MG63 (cell line): ENCODE measurements around the gene LRPAP1. TPM values are rescaled to one million over a fixed set of nuclear protein-coding genes. Genes with fewer than 3 reads are reported as not detected.

Source experiments
- DNase-seq: peaks from one replicate; pipeline ENCODE4 v3.0.0-alpha.2; 2020
- H3K27me3 ChIP-seq: fragments of 250-450 bp; sonication (Bioruptor Pico); 2 replicates; pipeline ENCODE4 v1.5.1; 2020; ENCODE audit warnings: mild to moderate bottlenecking, moderate library complexity
- H3K36me3 ChIP-seq: fragments of 250-450 bp; sonication (Bioruptor Pico); 2 replicates; pipeline ENCODE4 v1.5.1; 2020; ENCODE audit warnings: mild to moderate bottlenecking, moderate library complexity
- H3K4me3 ChIP-seq: fragments of 250-450 bp; sonication (Bioruptor Pico); 2 replicates; pipeline ENCODE4 v1.5.1; 2020; ENCODE audit warnings: mild to moderate bottlenecking, moderate library complexity
- H3K9me3 ChIP-seq: fragments of 250-450 bp; sonication (Bioruptor Pico); 2 replicates; pipeline ENCODE4 v1.5.1; 2020; ENCODE audit warnings: mild to moderate bottlenecking, moderate library complexity
- total RNA-seq: library from RNA; depleted of rRNA; stranded (reverse); fragments of >200 nt; shearing (Covaris generic); gene quantifications from 2 replicates; pipeline ENCODE4 v1.2.3, GENCODE V29; 2014; ENCODE audit warnings: low replicate concordance

The LRPAP1 gene
- total RNA-seq, 1 experiment from 2014 or later, result 181 TPM

- Histone ChIP-seq H3K36me3 (no peaks in the 10 kb centered on the region), H3K27me3 (no peaks in the 10 kb centered on the region), H3K4me3 (no peak overlapping the region), H3K9me3 (no peaks in the 10 kb centered on the region)
- DNase-seq, result no peak
Observed at GRCh38 chr4:3501126-3501824, 30.9 kb downstream of the LRPAP1 start.

- no peaks in the 10 kb centered on the region for H3K27me3 ChIP-seq
- no peak overlapping the region for H3K4me3 ChIP-seq
- no peak for DNase-seq
- H3K36me3 ChIP-seq, result no peaks in the 10 kb centered on the region
- H3K9me3 ChIP-seq, result no peaks in the 10 kb centered on the region
Observed at GRCh38 chr4:3500634-3501101, 31.6 kb downstream of the LRPAP1 start.

- Histone ChIP-seq H3K4me3 (no peak overlapping the region), H3K9me3 (no peaks in the 10 kb centered on the region), H3K27me3 (no peaks in the 10 kb centered on the region), H3K36me3 (no peaks in the 10 kb centered on the region)
- DNase-seq, result no peak
Observed at GRCh38 chr4:3500111-3500510, 32.1 kb downstream of the LRPAP1 start.

GRCh38 chr4:3499710-3500109 lies 32.5 kb downstream of the LRPAP1 start:
- no peaks in the 10 kb centered on the region for H3K36me3 ChIP-seq
- H3K4me3 ChIP-seq, result no peak overlapping the region
- no peaks in the 10 kb centered on the region for H3K27me3 ChIP-seq
- H3K9me3 ChIP-seq, result no peaks in the 10 kb centered on the region
- DNase-seq, result no peak

- no peak for DNase-seq
- no peaks in the 10 kb centered on the region for H3K9me3 ChIP-seq
- no peak overlapping the region for H3K4me3 ChIP-seq
Observed at GRCh38 chr4:3498901-3499510, 33.2 kb downstream of the LRPAP1 start.

GRCh38 chr4:3498407-3498806 lies 33.8 kb downstream of the LRPAP1 start:
- no peaks in the 10 kb centered on the region for H3K36me3 ChIP-seq
- H3K27me3 ChIP-seq, result no peaks in the 10 kb centered on the region

More at GRCh38 chr4:3498901-3499510, 33.2 kb downstream of the LRPAP1 start:
- H3K36me3 ChIP-seq, result no peaks in the 10 kb centered on the region
- no peaks in the 10 kb centered on the region for H3K27me3 ChIP-seq

GRCh38 chr4:3497523-3498389 lies 34.5 kb downstream of the LRPAP1 start:
- Histone ChIP-seq H3K27me3 (no peaks in the 10 kb centered on the region), H3K36me3 (no peaks in the 10 kb centered on the region), H3K4me3 (no peak overlapping the region), H3K9me3 (no peaks in the 10 kb centered on the region)
- no peak for DNase-seq

More at GRCh38 chr4:3498407-3498806, 33.8 kb downstream of the LRPAP1 start:
- Histone ChIP-seq H3K9me3 (no peaks in the 10 kb centered on the region), H3K4me3 (no peak overlapping the region)
- no peak for DNase-seq

GRCh38 chr4:3497095-3497494 lies 35.1 kb downstream of the LRPAP1 start:
- no peak for DNase-seq
- H3K4me3 ChIP-seq, result no peak overlapping the region
- no peaks in the 10 kb centered on the region for H3K36me3 ChIP-seq
- no peaks in the 10 kb centered on the region for H3K27me3 ChIP-seq
- H3K9me3 ChIP-seq, result no peaks in the 10 kb centered on the region

GRCh38 chr4:3496021-3496420 lies 36.2 kb downstream of the LRPAP1 start:
- no peaks in the 10 kb centered on the region for H3K9me3 ChIP-seq
- no peak for DNase-seq
- no peaks in the 10 kb centered on the region for H3K27me3 ChIP-seq

GRCh38 chr4:3495204-3495975 lies 36.8 kb downstream of the LRPAP1 start:
- no peaks in the 10 kb centered on the region for H3K27me3 ChIP-seq

More at GRCh38 chr4:3496021-3496420, 36.2 kb downstream of the LRPAP1 start:
- H3K4me3 ChIP-seq, result no peak overlapping the region
- no peaks in the 10 kb centered on the region for H3K36me3 ChIP-seq

GRCh38 chr4:3494462-3494871 lies 37.8 kb downstream of the LRPAP1 start:
- no peaks in the 10 kb centered on the region for H3K9me3 ChIP-seq
- H3K27me3 ChIP-seq, result no peaks in the 10 kb centered on the region
- H3K36me3 ChIP-seq, result no peaks in the 10 kb centered on the region
- no peak overlapping the region for H3K4me3 ChIP-seq
- no peak for DNase-seq

More at GRCh38 chr4:3495204-3495975, 36.8 kb downstream of the LRPAP1 start:
- no peaks in the 10 kb centered on the region for H3K36me3 ChIP-seq
- no peak overlapping the region for H3K4me3 ChIP-seq
- no peak for DNase-seq
- no peaks in the 10 kb centered on the region for H3K9me3 ChIP-seq

GRCh38 chr4:3493720-3494461 lies 38.3 kb downstream of the LRPAP1 start:
- no peak for DNase-seq
- Histone ChIP-seq H3K27me3 (no peaks in the 10 kb centered on the region), H3K36me3 (no peaks in the 10 kb centered on the region), H3K9me3 (no peaks in the 10 kb centered on the region), H3K4me3 (no peak overlapping the region)

- H3K36me3 ChIP-seq, result no peaks in the 10 kb centered on the region
- H3K27me3 ChIP-seq, result no peaks in the 10 kb centered on the region
- H3K4me3 ChIP-seq, result no peak overlapping the region
- H3K9me3 ChIP-seq, result no peaks in the 10 kb centered on the region
- no peak for DNase-seq
Observed at GRCh38 chr4:3492741-3493719, 39.2 kb downstream of the LRPAP1 start.

- no peak for DNase-seq
- Histone ChIP-seq H3K27me3 (no peaks in the 10 kb centered on the region), H3K4me3 (no peak overlapping the region), H3K36me3 (no peaks in the 10 kb centered on the region), H3K9me3 (no peaks in the 10 kb centered on the region)
Observed at GRCh38 chr4:3491681-3492405, 40.4 kb downstream of the LRPAP1 start.
